ENCODE measurements around the gene TACR1.

TACR1 gene

GRCh38 chr2:75018162-75018561 lies 181.2 kb downstream of the TACR1 start:
- peak; percentile 54 to 82 (median 72) for DNase-seq

DNA sequence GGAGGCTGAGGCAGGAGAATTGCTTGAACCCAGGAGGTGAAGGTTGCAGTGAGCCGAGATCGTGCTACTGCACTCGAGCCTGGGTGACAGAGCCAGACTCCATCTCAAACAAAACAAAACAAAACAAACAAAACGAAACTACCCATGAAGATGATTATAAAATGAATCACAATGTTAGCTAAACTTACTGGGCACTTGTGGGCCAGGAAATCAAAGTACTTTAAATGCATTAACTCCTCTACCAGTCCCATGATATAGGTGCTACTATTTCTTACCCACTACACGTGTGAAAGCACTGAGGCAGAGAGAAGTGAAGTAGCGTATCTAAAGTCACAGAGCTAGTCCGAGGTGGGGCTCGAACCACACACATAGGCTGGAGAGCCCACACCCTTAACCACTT lies 187.2 kb downstream of the TACR1 start:
- no peak for DNase-seq

- DNase-seq = no peak
Observed at GRCh38 chr2:75010571-75010970, 188.7 kb downstream of the TACR1 start.

DNA sequence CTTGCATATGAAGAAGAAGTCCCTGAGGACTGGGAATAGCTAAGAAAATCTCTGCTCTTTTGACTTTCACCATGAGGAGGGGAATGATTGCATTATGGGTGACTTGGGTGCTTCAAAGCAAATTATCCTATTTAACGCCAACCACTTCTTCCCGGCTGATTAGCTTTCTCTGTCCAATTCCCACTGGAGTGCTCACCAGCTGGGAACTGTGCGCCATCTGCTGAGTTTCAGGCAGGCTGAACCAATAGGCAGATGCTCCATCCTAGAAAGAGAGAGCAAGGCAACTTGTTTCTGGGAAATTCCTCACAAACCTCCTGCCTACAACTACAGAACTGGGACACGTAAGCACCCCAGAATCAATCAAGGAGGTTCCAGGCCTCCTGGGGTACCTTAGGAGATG lies 191.5 kb downstream of the TACR1 start:
- no peak for DNase-seq

- no peak for DNase-seq
Observed at GRCh38 chr2:75007061-75007460, 192.3 kb downstream of the TACR1 start.

- DNase-seq = no peak
Observed at GRCh38 chr2:75006041-75006440, 193.3 kb downstream of the TACR1 start.

- DNase-seq = no peak
Observed at GRCh38 chr2:75003773-75004172, 195.5 kb downstream of the TACR1 start.

- no peak for DNase-seq
Observed at GRCh38 chr2:75003276-75003675, 196.0 kb downstream of the TACR1 start.

DNA sequence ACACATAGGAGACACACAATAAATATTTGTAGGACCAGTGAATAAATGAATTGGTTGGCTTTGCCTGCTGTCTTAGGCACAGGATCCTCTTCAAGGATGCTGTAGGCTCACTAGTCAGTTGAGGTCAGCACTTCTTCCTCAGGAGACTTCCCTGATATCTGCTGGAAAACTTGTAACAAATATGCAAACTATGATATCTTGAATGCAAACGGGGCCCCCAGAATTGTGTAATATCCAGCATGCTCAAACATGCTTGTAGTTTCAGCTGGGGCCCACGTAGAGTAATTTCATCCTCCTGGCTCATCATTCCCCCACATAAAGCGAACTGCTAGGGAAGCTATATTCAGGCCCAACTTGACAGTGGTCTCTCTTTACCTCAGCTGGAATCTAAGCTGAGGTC lies 197.3 kb downstream of the TACR1 start:
- no peak for DNase-seq

DNA sequence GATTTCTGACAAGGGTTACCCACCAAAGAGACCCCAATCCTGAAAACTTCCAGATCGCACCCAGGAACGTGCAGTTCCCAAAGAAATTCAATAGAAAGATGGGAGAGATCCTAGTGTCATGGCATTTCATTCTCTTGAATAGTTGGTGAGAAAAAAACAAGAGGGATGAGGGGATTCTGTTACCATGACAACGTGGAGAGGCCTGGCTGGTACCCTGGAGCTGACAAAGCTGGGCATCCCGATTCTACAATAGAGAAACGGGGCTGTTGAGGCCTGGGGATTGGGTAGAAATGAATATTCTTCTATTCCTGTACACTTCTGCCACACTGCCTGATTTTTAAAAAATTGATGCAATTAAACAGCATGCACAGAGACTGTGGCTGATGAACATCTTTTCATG lies 199.9 kb downstream of the TACR1 start:
- DNase-seq = no peak
